GM10266 (cell line): ENCODE data around the gene STOM.

Experiments used
- DNase-seq: peaks from one replicate; pipeline ENCODE4 v3.0.0; 2012; ENCODE audit errors: extremely low spot score
- CTCF ChIP-seq: IDR thresholded peaks from 2 replicates; pipeline ENCODE4 v1.5.1; 2012; ENCODE audit warnings: mild to moderate bottlenecking, low read depth; ENCODE audit not compliant: control insufficient read depth, insufficient read depth; ENCODE audit errors: missing control alignments

STOM gene

GRCh38 chr9:121325387-121325786 is 44.7 kb downstream of the STOM start:
- TF ChIP-seq CTCF = no peak
- no peak for DNase-seq

- no peak for TF ChIP-seq CTCF
- no peak for DNase-seq
Observed at GRCh38 chr9:121324755-121325154, 45.3 kb downstream of the STOM start.

GRCh38 chr9:121324316-121324715 is 45.7 kb downstream of the STOM start:
- no peak for TF ChIP-seq CTCF
- DNase-seq = no peak

GRCh38 chr9:121323449-121324151 is 46.5 kb downstream of the STOM start:
- TF ChIP-seq CTCF = no peak
- no peak for DNase-seq

GRCh38 chr9:121322737-121323448 is 47.2 kb downstream of the STOM start:
- no peak for TF ChIP-seq CTCF
- DNase-seq = no peak

GRCh38 chr9:121322037-121322736 is 47.9 kb downstream of the STOM start:
- no peak for TF ChIP-seq CTCF
- no peak for DNase-seq
